SK-N-SH treated with all-trans-retinoic acid at 6 μM for 48 hours (cell line): ENCODE results near the gene MOGAT1.

Source experiments
- ATAC-seq: fragments of 200-7000 bp; cut with Tn5 transposase; 3 replicates; pipeline ENCODE4 v1.9.1; 2020; ENCODE audit warnings: mild to moderate bottlenecking, moderate library complexity
- ARNTL ChIP-seq: fragments of 450-650 bp; formaldehyde crosslinking; IDR thresholded peaks from 2 replicates; pipeline ENCODE4 v1.5.0; 2020; ENCODE audit warnings: low read depth, mild to moderate bottlenecking, moderate library complexity, borderline replicate concordance
- CSDC2 ChIP-seq: fragments of 250-450 bp; sonication (Bioruptor Pico); IDR thresholded peaks from 2 replicates; pipeline ENCODE4 v1.5.0; 2020; ENCODE audit warnings: mild to moderate bottlenecking, moderate library complexity
- ESRRG ChIP-seq: fragments of 250-450 bp; sonication (Bioruptor Pico); IDR thresholded peaks from 2 replicates; pipeline ENCODE4 v1.6.1; 2021; ENCODE audit warnings: mild to moderate bottlenecking
- GLIS3 ChIP-seq: fragments of 250-450 bp; sonication (Bioruptor Pico); IDR thresholded peaks from 2 replicates; pipeline ENCODE4 v1.5.0; 2020; ENCODE audit warnings: mild to moderate bottlenecking, moderate library complexity
- ISL1 ChIP-seq: fragments of 250-450 bp; sonication (Bioruptor Pico); IDR thresholded peaks from 2 replicates; pipeline ENCODE4 v2.1.2; 2022; ENCODE audit warnings: mild to moderate bottlenecking, moderate library complexity
- OSR1 ChIP-seq: fragments of 250-450 bp; sonication (Bioruptor Pico); IDR thresholded peaks from 2 replicates; pipeline ENCODE4 v1.8.0; 2022; ENCODE audit warnings: moderate library complexity, mild to moderate bottlenecking, inconsistent platforms
- POU6F1 ChIP-seq: fragments of 250-450 bp; sonication (Bioruptor Pico); IDR thresholded peaks from 2 replicates; pipeline ENCODE4 v1.8.0; 2021; ENCODE audit warnings: low read depth, mild to moderate bottlenecking, moderate library complexity, borderline replicate concordance
- PPARA ChIP-seq: fragments of 250-450 bp; sonication (Bioruptor Pico); IDR thresholded peaks from 2 replicates; pipeline ENCODE4 v1.5.0; 2020; ENCODE audit warnings: mild to moderate bottlenecking, borderline replicate concordance
- RARB ChIP-seq: fragments of 250-450 bp; sonication (Bioruptor Pico); IDR thresholded peaks from 2 replicates; pipeline ENCODE4 v1.8.0; 2021; ENCODE audit warnings: mild to moderate bottlenecking, moderate library complexity
- SNAI2 ChIP-seq: fragments of 250-450 bp; sonication (Bioruptor Pico); IDR thresholded peaks from 2 replicates; pipeline ENCODE4 v1.5.0; 2020; ENCODE audit warnings: mild to moderate bottlenecking, moderate library complexity
- TCF4 ChIP-seq: fragments of 250-450 bp; sonication (Bioruptor Pico); IDR thresholded peaks from 2 replicates; pipeline ENCODE4 v1.8.0; 2021; ENCODE audit warnings: mild to moderate bottlenecking, moderate library complexity, borderline replicate concordance
- TOX ChIP-seq: fragments of 250-450 bp; sonication (Bioruptor Pico); IDR thresholded peaks from 2 replicates; pipeline ENCODE4 v1.8.0; 2021; ENCODE audit warnings: mild to moderate bottlenecking, moderate library complexity, borderline replicate concordance
- TSHZ2 ChIP-seq: fragments of 250-450 bp; sonication (Bioruptor Pico); IDR thresholded peaks from 2 replicates; pipeline ENCODE4 v1.5.0; 2020; ENCODE audit warnings: mild to moderate bottlenecking, moderate library complexity
- ZC3H10 ChIP-seq: fragments of 250-450 bp; sonication (Bioruptor Pico); IDR thresholded peaks from 2 replicates; pipeline ENCODE4 v1.5.1; 2021; ENCODE audit warnings: mild to moderate bottlenecking, moderate library complexity
- ZFP3 ChIP-seq: fragments of 250-450 bp; sonication (Bioruptor Pico); IDR thresholded peaks from 2 replicates; pipeline ENCODE4 v1.5.0; 2020; ENCODE audit warnings: mild to moderate bottlenecking, moderate library complexity
- ZFP30 ChIP-seq: fragments of 450-650 bp; formaldehyde crosslinking; IDR thresholded peaks from 2 replicates; pipeline ENCODE4 v1.5.0; 2022; ENCODE audit warnings: mild to moderate bottlenecking, moderate library complexity
- ZNF70 ChIP-seq: fragments of 450-650 bp; formaldehyde crosslinking; IDR thresholded peaks from 2 replicates; pipeline ENCODE4 v1.5.0; 2020; ENCODE audit warnings: mild to moderate bottlenecking, moderate library complexity
- ZNF8 ChIP-seq: fragments of 450-650 bp; formaldehyde crosslinking; IDR thresholded peaks from 2 replicates; pipeline ENCODE4 v1.5.0; 2020; ENCODE audit warnings: mild to moderate bottlenecking, moderate library complexity
- TF ChIP-seq, protein P1 (sequence below): fragments of 250-450 bp; sonication (Bioruptor Pico); IDR thresholded peaks from 2 replicates; pipeline ENCODE4 v1.8.0; 2020; ENCODE audit warnings: mild to moderate bottlenecking, moderate library complexity, borderline replicate concordance

The MOGAT1 gene

DNA sequence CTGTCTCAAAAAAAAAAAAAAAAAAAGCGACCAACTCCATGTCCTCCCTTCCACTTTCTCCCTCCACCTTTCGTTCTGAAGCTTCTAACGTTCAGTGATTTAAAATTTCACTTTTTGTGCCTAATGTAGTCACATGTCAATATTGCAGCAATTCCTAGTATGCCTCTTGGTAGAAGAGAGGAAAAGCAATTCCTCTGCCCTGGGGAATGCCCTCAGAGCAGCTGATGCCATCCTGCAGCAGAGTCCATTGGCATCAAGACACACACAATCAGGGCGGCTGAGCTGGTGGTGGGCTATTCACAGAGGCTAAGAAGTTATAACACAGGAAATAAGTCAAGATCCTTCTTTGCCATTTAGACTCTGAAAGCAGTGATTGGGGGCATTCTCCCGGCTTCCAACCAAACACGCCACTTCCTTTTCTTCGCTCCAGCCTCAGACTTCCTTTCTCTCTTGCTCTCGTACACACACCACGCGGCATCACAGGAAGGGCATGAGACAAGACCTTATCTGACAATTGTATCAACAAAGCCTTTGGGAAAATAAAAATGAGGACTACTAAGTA lies 71.9 kb downstream of the MOGAT1 start (continued):
- no peak for TF ChIP-seq ZNF70

DNA sequence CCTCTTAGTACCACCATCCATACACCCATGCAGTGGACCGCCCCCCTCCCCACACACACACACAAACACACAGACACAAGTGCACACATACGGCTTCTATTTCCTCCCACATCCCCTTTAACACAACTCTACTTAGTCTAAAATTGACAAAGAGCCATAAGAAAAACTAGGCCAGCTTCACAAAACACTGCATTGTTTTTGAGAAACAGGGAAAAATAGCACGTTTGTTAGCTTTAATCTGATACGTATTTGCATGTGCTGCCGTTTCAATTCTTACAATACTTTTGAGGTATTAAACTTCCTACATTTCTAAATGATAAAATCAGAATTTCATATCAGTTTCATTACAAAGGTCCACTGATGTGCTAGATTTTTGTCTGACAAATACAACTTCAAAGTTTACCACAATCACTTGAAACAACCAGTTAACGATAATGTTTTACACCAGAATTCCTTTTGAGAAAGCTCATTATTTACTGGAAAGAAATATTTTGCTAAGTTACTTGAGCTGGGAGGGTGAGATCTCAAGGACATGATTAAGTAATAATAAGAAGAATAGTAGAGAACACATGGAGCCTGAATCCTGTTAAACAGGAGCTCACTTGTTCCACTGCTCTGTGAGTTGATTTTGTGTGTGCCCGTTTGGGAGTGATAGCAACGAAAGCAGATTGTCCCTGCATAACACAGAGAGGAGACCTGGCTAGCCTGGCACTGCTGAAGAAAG lies 74.5 kb downstream of the MOGAT1 start:
- ATAC-seq = no peak
- TF ChIP-seq ZNF70 (no peak), GLIS3 (CRISPR knock-in tag) (no peak), ZC3H10 (CRISPR knock-in tag) (no peak), TCF4 (no peak), OSR1 (no peak)

- ATAC-seq = no peak
- no peak for TF ChIP-seq ZFP30 (CRISPR knock-in tag)
- no peak for TF ChIP-seq ARNTL (CRISPR knock-in tag)
- TF ChIP-seq ZNF70 = no peak
- no peak for TF ChIP-seq TSHZ2
- TF ChIP-seq RARB (CRISPR knock-in tag) = no peak
Observed at GRCh38 chr2:222747526-222748160, 76.2 kb downstream of the MOGAT1 start.

- ATAC-seq = no peak
Observed at GRCh38 chr2:222750533-222750932, 79.1 kb downstream of the MOGAT1 start.

GRCh38 chr2:222751238-222751637 lies 79.8 kb downstream of the MOGAT1 start:
- no peak for ATAC-seq
- TF ChIP-seq PPARA (no peak), ZNF8 (CRISPR knock-in tag) (no peak), GLIS3 (CRISPR knock-in tag) (no peak), CSDC2 (no peak), POU6F1 (CRISPR knock-in tag) (no peak), TSHZ2 (no peak), ZFP30 (CRISPR knock-in tag) (no peak), OSR1 (no peak), ZFP3 (CRISPR knock-in tag) (no peak), ESRRG (CRISPR knock-in tag) (no peak), SNAI2 (CRISPR knock-in tag) (no peak), ZNF70 (no peak)
- TF ChIP-seq, protein P1, sequence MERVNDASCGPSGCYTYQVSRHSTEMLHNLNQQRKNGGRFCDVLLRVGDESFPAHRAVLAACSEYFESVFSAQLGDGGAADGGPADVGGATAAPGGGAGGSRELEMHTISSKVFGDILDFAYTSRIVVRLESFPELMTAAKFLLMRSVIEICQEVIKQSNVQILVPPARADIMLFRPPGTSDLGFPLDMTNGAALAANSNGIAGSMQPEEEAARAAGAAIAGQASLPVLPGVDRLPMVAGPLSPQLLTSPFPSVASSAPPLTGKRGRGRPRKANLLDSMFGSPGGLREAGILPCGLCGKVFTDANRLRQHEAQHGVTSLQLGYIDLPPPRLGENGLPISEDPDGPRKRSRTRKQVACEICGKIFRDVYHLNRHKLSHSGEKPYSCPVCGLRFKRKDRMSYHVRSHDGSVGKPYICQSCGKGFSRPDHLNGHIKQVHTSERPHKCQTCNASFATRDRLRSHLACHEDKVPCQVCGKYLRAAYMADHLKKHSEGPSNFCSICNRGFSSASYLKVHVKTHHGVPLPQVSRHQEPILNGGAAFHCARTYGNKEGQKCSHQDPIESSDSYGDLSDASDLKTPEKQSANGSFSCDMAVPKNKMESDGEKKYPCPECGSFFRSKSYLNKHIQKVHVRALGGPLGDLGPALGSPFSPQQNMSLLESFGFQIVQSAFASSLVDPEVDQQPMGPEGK (CRISPR knock-in tag) = no peak

More at GRCh38 chr2:222750533-222750932, 79.1 kb downstream of the MOGAT1 start:
- no peak for TF ChIP-seq GLIS3 (CRISPR knock-in tag)
- no peak for TF ChIP-seq TCF4
- TF ChIP-seq POU6F1 (CRISPR knock-in tag) = no peak
- no peak for TF ChIP-seq ARNTL (CRISPR knock-in tag)
- no peak for TF ChIP-seq ZNF8 (CRISPR knock-in tag)
- no peak for TF ChIP-seq TOX
- no peak for TF ChIP-seq CSDC2
- TF ChIP-seq ISL1 (CRISPR knock-in tag) = no peak
- TF ChIP-seq ZNF70 = no peak
